Mucosa of rectum (tissue), 2 donors: Measurements from ENCODE around the gene ERLEC1.

ENCODE experiments used
- H3K27ac ChIP-seq, 2 donors: one replicate each; pipeline ENCODE4 v1.7.0; 2013; ENCODE audit warnings: inconsistent platforms in 2 of 2, low read depth in 2 of 2, low read length in 2 of 2
- H3K27me3 ChIP-seq, 2 donors: one replicate each; pipeline ENCODE4 v1.7.0; 2013; ENCODE audit warnings: low read length in 2 of 2; ENCODE audit not compliant: control insufficient read depth in 2 of 2, insufficient read depth in 2 of 2
- H3K36me3 ChIP-seq, 2 donors: one replicate each; pipeline ENCODE4 v1.7.0; 2013; ENCODE audit warnings: low read length in 2 of 2; ENCODE audit not compliant: control insufficient read depth in 2 of 2, insufficient read depth in 2 of 2
- H3K4me1 ChIP-seq, 2 donors: one replicate each; pipeline ENCODE4 v1.7.0; 2013; ENCODE audit warnings: low read length in 2 of 2, mild to moderate bottlenecking in 1 of 2; ENCODE audit not compliant: control insufficient read depth in 2 of 2, insufficient read depth in 2 of 2
- H3K4me3 ChIP-seq, 2 donors: one replicate each; pipeline ENCODE4 v1.7.0; 2013; ENCODE audit warnings: low read length in 2 of 2
- H3K9ac ChIP-seq, 2 donors: one replicate each; pipeline ENCODE4 v1.7.0; 2013; ENCODE audit warnings: low read length in 2 of 2, low read depth in 1 of 2, mild to moderate bottlenecking in 1 of 2
- H3K9me3 ChIP-seq, 2 donors: one replicate each; pipeline ENCODE4 v1.7.0; 2013; ENCODE audit warnings: low read length in 2 of 2; ENCODE audit not compliant: control insufficient read depth in 2 of 2
- donor health status: healthy.
- donor health status: Normal muscosa, but diverticular disease.

ERLEC1 gene

DNA sequence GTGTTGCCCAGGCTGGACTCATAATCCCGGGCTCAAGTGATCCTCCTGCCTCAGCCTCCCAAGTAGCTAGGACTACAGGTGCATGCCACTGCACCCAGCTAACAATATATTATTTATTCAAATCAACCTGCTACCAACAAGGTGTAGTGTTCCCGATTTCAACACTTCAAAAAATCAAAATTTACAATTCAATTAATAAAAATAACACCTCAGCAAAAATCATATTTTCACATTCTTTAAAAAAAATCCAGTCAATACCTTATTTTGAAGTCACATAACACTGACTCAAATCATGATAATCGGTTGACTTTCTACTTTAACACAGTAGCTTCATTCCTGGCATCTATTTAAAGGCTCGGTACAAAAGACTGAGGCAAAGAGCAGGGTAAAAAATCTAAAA lies 65.7 kb downstream of the ERLEC1 start:
- H3K9ac ChIP-seq: no peak overlapping the region

DNA sequence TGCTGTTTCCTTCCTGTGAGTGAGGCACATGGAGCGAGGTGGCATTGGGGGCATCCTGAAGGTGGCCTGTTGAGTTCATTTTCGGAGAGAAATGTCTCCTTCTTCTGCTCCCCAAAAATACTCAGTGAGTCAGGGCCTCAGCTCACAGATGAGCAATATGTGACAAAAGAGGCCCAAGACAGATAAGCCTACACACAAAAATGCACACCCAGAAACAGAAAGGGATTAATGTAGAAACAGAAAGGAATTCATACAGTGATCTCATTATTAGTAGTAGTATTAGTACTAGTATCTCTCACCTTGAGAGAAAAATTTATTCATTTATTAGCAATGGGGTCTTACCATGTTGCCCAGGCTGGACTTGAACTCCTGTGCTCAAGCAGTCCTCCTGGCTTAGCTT lies 67.8 kb downstream of the ERLEC1 start:
- no peak overlapping the region for H3K4me3 ChIP-seq

More for the DNA sequence above, 65.7 kb downstream of the ERLEC1 start:
- Histone ChIP-seq H3K9me3 (no peaks in the 10 kb centered on the region), H3K27ac (no peak overlapping the region), H3K4me3 (no peak overlapping the region), H3K4me1 (no peaks in the 10 kb centered on the region), H3K27me3 (no peaks in the 10 kb centered on the region), H3K36me3 (peaks cover 9 to 10% of the 10 kb centered on the region in 2 donors)

DNA sequence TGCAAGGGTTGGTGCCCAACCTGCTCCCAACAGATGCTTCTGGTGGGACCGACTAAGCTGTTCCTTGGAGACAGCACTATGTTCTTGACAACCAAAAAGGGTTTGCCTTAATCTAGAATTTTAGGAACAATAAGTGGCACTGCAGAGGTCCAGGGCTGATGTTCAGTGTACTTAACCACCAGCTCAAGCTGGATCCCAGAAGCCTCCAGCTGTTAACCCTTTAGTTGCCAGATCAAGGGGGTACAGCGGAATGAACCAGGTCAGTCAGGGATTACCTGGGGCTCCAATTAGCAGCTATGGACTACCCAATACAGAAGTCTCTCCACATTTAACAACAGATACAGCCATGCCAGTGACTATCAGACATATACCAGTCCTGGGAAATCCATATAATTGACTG lies 69.4 kb downstream of the ERLEC1 start:
- Histone ChIP-seq H3K27me3 (no peaks in the 10 kb centered on the region), H3K36me3 (peaks cover 9 to 10% of the 10 kb centered on the region in 2 donors), H3K9me3 (no peaks in the 10 kb centered on the region), H3K4me3 (no peak overlapping the region), H3K9ac (no peak overlapping the region), H3K4me1 (no peaks in the 10 kb centered on the region), H3K27ac (no peak overlapping the region)

More for the DNA sequence above, 67.8 kb downstream of the ERLEC1 start:
- H3K27me3 ChIP-seq: no peaks in the 10 kb centered on the region
- H3K9ac ChIP-seq: no peak overlapping the region
- H3K36me3 ChIP-seq: peaks cover 9 to 10% of the 10 kb centered on the region in 2 donors
- H3K4me1 ChIP-seq: no peaks in the 10 kb centered on the region
- H3K27ac ChIP-seq: no peak overlapping the region
- no peaks in the 10 kb centered on the region for H3K9me3 ChIP-seq

DNA sequence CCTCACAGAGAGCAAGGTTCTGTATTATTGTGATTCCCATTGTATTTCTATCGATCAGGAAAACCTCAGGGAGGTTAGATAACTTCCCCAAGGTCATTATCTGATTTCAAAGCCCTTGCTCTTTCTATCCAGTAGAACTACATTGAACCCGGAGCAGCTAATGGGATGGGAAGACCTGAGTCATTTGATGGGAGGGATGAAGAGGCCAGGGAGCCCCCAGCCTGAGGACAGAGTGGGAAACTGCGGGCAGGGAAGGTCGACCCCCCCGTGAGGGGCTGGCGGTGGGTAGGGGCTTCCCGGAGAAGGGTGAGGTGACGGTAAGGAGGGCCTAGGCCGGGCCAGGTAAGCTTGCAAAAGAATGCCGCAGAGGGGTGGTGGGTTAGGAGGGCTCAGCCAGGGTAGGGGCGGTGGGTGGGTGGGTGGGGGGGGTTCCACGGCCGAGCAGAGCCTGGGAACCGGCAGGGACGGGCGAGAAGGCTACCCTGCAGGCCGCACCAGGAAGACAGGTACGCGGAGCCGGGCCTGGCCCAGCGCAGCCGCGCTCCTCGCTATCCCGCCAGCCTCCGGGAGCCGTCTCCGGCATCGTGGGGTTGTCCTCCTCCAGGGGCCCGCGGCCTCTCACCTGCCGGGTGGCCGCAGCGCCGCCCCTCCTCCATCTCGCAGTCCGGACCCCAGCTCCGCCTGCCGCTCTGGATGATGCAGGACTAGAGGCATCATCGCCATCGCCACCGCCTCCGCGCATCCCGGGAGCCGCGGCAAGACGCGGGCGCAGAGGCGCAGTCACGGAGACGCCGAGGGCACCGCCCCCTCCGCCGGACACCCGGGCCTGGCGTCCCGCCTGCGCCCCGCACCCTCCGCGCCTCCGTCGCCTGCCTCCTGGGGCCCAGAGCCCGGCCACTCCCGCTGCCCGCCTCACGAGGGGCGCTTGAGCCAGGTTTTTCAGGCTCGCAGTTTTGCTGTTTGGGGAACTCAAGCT lies 72.7 kb downstream of the ERLEC1 start, which contains the start of gene GPR75:
GPR75 (minus strand) TSS at position 762 of the 976 bp plus-strand sequence. CDS start 5,211 bp downstream, outside the sequence.
- Histone ChIP-seq H3K9ac (no peak within 1 kb of the TSS), H3K36me3 (peaks cover 0 to 10% of the 10 kb centered on the region in 2 donors), H3K4me3 (peak within 1 kb of the TSS; percentile 37 to 41), H3K27ac (no peak within 1 kb of the TSS), H3K4me1 (no peaks in the 10 kb centered on the region), H3K27me3 (no peaks in the 10 kb centered on the region), H3K9me3 (no peaks in the 10 kb centered on the region)

DNA sequence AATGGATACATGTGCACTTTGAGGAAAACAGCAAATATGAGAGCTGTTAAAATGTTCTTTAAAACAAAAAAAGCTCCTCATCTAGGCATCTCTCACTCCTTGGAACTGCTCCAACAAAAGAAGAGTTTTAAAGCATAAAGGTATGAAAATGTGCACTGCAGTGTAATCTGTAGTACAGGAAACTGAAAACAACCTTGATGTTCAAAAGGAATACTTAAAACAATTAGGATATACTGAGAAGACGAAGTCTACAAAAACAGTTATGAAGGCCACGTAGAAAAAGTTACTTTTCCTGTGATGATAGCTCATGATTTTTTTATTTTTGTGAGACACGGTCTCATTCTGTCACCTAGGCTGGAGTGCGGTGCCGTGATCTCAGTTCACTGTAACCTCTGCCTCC lies 75.0 kb downstream of the ERLEC1 start:
- Histone ChIP-seq H3K27ac (no peak overlapping the region), H3K36me3 (peaks cover 18 to 24% of the 10 kb centered on the region in 2 donors), H3K9ac (no peak overlapping the region), H3K4me1 (no peaks in the 10 kb centered on the region), H3K4me3 (no peak overlapping the region), H3K27me3 (no peaks in the 10 kb centered on the region), H3K9me3 (no peaks in the 10 kb centered on the region)

DNA sequence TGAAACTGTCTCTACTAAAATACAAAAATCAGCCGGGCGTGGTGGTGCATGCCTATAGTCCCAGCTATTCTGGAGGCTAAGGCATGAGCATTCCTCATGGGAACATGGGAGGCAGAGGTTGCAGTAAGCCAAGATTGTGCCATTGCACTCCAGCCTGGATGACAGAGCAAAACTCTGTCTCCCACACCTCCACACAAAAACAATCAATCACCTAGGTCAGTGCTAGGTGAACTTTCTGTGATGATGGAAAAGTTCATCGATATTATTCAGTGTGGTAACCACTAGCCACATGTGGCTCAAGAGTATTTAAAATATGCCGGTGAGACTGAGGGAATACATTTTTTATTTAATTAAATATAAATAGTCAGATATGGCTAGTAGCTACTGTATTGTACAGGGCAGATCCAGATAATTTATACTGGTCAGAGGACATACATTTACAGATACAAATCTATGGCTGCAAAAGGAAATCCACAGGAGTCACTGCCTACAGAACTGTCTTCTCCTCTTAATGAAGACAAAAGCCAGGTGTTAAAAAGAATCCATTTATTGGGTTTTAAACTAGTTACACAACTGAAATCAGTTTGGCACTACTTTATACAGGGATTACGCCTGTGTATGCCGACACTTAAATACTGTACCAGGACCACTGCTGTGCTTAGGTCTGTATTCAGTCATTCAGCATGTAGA lies 76.8 kb downstream of the ERLEC1 start:
- no peaks in the 10 kb centered on the region for H3K9me3 ChIP-seq
- H3K4me3 ChIP-seq: no peak overlapping the region
- H3K9ac ChIP-seq: no peak overlapping the region
- no peaks in the 10 kb centered on the region for H3K4me1 ChIP-seq
- H3K36me3 ChIP-seq: peaks cover 18 to 33% of the 10 kb centered on the region in 2 donors
- H3K27me3 ChIP-seq: no peaks in the 10 kb centered on the region
- no peak overlapping the region for H3K27ac ChIP-seq

DNA sequence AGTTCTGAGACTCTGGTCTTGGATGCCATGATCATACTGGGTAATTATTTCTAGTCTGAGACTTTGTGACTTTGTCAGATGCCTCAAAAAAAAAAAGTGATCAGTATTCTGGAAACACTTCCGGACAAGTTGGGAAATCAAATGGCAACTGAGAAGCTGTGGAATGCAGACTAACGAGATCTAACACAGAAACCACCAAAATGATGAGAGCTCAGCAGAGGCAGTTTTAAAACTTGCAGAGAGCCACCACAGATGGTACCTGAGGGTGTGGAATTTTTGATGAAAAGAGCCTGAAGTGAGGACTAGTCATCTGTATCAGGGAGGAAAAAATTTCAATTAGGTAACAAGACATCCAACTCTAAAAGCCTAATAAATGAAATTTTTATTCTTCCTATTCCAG lies 78.4 kb downstream of the ERLEC1 start:
- Histone ChIP-seq H3K9ac (no peak overlapping the region), H3K27ac (no peak overlapping the region), H3K4me1 (no peaks in the 10 kb centered on the region), H3K27me3 (no peaks in the 10 kb centered on the region), H3K9me3 (no peaks in the 10 kb centered on the region), H3K4me3 (no peak overlapping the region), H3K36me3 (peaks cover 18 to 37% of the 10 kb centered on the region in 2 donors)

DNA sequence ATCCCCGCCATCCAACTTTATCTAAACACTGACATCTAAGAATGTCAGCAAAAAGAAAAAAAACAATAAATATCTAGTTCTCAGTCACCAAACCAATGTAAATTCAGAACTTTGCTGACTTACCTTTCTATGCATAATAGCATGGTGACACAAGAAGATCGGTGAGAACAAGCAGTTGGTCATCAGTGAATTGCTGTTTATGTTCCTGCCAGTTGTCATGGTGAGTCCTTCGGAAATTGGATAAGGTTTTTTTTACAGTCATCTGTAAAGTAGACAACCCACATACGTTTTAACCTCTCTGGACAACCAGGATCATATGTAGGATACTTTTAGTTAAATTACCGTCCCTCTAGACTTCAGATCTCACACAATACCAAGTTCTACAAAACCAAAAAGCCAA lies 79.1 kb downstream of the ERLEC1 start:
- H3K27me3 ChIP-seq: no peaks in the 10 kb centered on the region
- no peak overlapping the region for H3K9ac ChIP-seq
- peaks cover 18 to 41% of the 10 kb centered on the region in 2 donors for H3K36me3 ChIP-seq
- no peaks in the 10 kb centered on the region for H3K9me3 ChIP-seq
- H3K27ac ChIP-seq: no peak overlapping the region
- H3K4me1 ChIP-seq: no peaks in the 10 kb centered on the region
- H3K4me3 ChIP-seq: no peak overlapping the region

DNA sequence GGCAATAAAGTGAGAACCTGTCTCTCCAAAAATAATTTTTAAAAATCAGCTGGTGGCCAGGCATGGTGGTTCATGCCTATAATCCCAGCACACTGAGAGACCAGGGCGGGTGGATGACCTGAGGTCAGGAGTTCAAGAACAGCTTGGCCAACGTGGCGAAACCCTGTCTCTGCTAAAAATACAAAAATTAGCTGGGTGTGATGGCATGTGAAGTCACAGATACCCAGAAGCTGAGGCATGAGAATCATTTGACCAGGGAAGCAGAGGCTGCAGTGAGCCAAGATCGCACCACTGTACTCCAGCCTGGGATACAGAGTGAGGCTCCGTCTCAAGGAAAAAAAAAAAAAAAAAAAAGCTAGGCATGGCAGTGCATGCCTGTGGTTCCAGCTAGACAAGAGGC lies 80.3 kb downstream of the ERLEC1 start:
- H3K4me1 ChIP-seq: no peaks in the 10 kb centered on the region
- no peak overlapping the region for H3K27ac ChIP-seq
- H3K9me3 ChIP-seq: no peaks in the 10 kb centered on the region
- no peak overlapping the region for H3K9ac ChIP-seq
- H3K27me3 ChIP-seq: no peaks in the 10 kb centered on the region
- H3K36me3 ChIP-seq: peaks cover 18 to 43% of the 10 kb centered on the region in 2 donors
- H3K4me3 ChIP-seq: no peak overlapping the region

DNA sequence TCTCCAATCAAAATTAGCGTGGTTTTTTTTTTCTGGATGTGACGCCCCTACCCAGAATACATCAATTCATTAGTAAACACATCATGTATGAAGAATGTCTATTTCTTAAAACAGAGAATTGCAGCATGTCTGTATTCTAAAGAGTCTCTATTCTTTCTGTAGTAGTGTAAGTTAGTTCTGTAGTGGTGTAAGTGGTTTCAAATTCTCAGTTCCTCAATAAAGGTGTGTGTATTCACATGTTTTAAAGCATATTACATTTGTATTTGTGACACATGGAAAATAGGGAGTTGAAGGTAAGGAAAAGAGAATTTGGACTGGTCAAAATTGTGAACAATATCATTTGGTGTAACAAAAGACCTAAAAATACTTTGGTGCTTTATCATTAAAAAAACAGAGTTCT lies 80.9 kb downstream of the ERLEC1 start:
- Histone ChIP-seq H3K4me3 (no peak overlapping the region), H3K36me3 (peaks cover 18 to 43% of the 10 kb centered on the region in 2 donors), H3K9ac (no peak overlapping the region), H3K9me3 (no peaks in the 10 kb centered on the region), H3K4me1 (no peaks in the 10 kb centered on the region), H3K27ac (no peak overlapping the region), H3K27me3 (no peaks in the 10 kb centered on the region)
